HepG2 (cell line): ENCODE data around the gene KLHL21. TPM values are rescaled to one million over a fixed set of nuclear protein-coding genes. Genes with fewer than 3 reads are reported as not detected.

Experiments used
- CREB3 ChIP-seq: sonication (generic); formaldehyde crosslinking; IDR thresholded peaks from 2 replicates; pipeline ENCODE4 v1.5.0; 2020; ENCODE audit warnings: missing genetic modification reagents
- HNRNPUL1 ChIP-seq: fragments of 200-400 bp; formaldehyde crosslinking; IDR thresholded peaks from 2 replicates; pipeline ENCODE4 v1.6.1; 2017; ENCODE audit warnings: low read depth, mild to moderate bottlenecking, low read length, moderate library complexity
- IKZF4 ChIP-seq: sonication (generic); formaldehyde crosslinking; IDR thresholded peaks from 2 replicates; pipeline ENCODE4 v1.5.1; 2020; ENCODE audit warnings: borderline replicate concordance, mild to moderate bottlenecking, low read depth, missing genetic modification reagents; ENCODE audit errors: not compliant biosample characterization
- NFYB ChIP-seq: sonication (generic); formaldehyde crosslinking; IDR thresholded peaks from 2 replicates; pipeline ENCODE4 v1.4.0; 2020; ENCODE audit warnings: missing genetic modification reagents
- NR2F1 ChIP-seq, 2 experiments: fragments of 450-650 bp in 1 of 2; formaldehyde crosslinking in 1 of 2; IDR thresholded peaks; 2 replicates each; pipeline versions ENCODE4 v1.5.0 to v1.6.1; 2016 to 2020; ENCODE audit warnings: mild to moderate bottlenecking in 1 of 2, missing compliant biosample characterization in 1 of 2, missing genetic modification reagents in 1 of 2, moderate library complexity in 1 of 2
- ONECUT2 ChIP-seq: sonication (generic); formaldehyde crosslinking; IDR thresholded peaks from 2 replicates; pipeline ENCODE4 v1.4.0; 2020; ENCODE audit warnings: missing genetic modification reagents
- SMARCE1 ChIP-seq: fragments of 450-650 bp; IDR thresholded peaks from 2 replicates; pipeline ENCODE4 v1.6.1; 2017; ENCODE audit warnings: borderline replicate concordance
- ZBTB39 ChIP-seq: sonication (generic); formaldehyde crosslinking; IDR thresholded peaks from 2 replicates; pipeline ENCODE4 v1.5.0; 2020; ENCODE audit warnings: missing genetic modification reagents
- ZNF292 ChIP-seq: sonication (generic); formaldehyde crosslinking; IDR thresholded peaks from 2 replicates; pipeline ENCODE4 v1.8.1; 2022; ENCODE audit warnings: mild to moderate bottlenecking, low read depth, missing genetic modification reagents, borderline replicate concordance
- ZNF343 ChIP-seq: sonication (generic); formaldehyde crosslinking; IDR thresholded peaks from 2 replicates; pipeline ENCODE4 v1.4.0; 2020; ENCODE audit warnings: mild to moderate bottlenecking, missing genetic modification reagents
- ZNF557 ChIP-seq: sonication (generic); formaldehyde crosslinking; IDR thresholded peaks from 2 replicates; pipeline ENCODE4 v1.4.0; 2020; ENCODE audit warnings: missing genetic modification reagents
- ZSCAN20 ChIP-seq: sonication (generic); formaldehyde crosslinking; IDR thresholded peaks from 2 replicates; pipeline ENCODE4 v1.4.0; 2020; ENCODE audit warnings: missing genetic modification reagents, mild to moderate bottlenecking, borderline replicate concordance
- polyA plus RNA-seq, 8 experiments: library from polyadenylated mRNA; depleted of rRNA in 3 of 8; stranded (reverse) in 7 of 8; unstranded in 1 of 8; fragments of >200 nt; fragmentation: Illumina TruSeq in 4 of 8; extraction: Trizol in 4 of 8; gene quantifications; 2 replicates each; pipeline versions ENCODE4 v1.2.1 to v1.2.3, GENCODE V29; 2011 to 2016; ENCODE audit warnings: low read depth in 4 of 8, missing spikeins in 1 of 8, mixed read lengths in 1 of 8; ENCODE audit not compliant: insufficient read depth in 1 of 8
- total RNA-seq, 5 experiments: library from RNA; depleted of rRNA; stranded (reverse); fragments of >200 nt; fragmentation: Illumina TruSeq; extraction: Trizol; gene quantifications; 2 replicates each; pipeline ENCODE4 v1.2.3, GENCODE V29; 2016; ENCODE audit warnings: low read depth in 1 of 5
- TF ChIP-seq, protein P1 (sequence below): sonication (generic); formaldehyde crosslinking; IDR thresholded peaks from 2 replicates; pipeline ENCODE4 v1.4.0; 2020; ENCODE audit warnings: missing genetic modification reagents, mild to moderate bottlenecking, borderline replicate concordance
- TF ChIP-seq, protein P2 (sequence below): sonication (generic); formaldehyde crosslinking; IDR thresholded peaks from 2 replicates; pipeline ENCODE4 v1.9.0; 2021; ENCODE audit warnings: missing genetic modification reagents, mild to moderate bottlenecking, borderline replicate concordance
- TF ChIP-seq, protein P3 (sequence below): IDR thresholded peaks from 2 replicates; pipeline ENCODE4 v1.6.1; 2016; ENCODE audit warnings: mild to moderate bottlenecking
- TF ChIP-seq, protein P4 (sequence below): sonication (generic); formaldehyde crosslinking; IDR thresholded peaks from 2 replicates; pipeline ENCODE4 v1.4.0; 2020; ENCODE audit warnings: missing genetic modification reagents

Gene KLHL21
- total and polyA plus RNA-seq, 2 of the 13 experiments (the other 11 are each of a cell fraction or from before 2014, with no cell fraction given): 14.8 to 25.0 TPM

DNA sequence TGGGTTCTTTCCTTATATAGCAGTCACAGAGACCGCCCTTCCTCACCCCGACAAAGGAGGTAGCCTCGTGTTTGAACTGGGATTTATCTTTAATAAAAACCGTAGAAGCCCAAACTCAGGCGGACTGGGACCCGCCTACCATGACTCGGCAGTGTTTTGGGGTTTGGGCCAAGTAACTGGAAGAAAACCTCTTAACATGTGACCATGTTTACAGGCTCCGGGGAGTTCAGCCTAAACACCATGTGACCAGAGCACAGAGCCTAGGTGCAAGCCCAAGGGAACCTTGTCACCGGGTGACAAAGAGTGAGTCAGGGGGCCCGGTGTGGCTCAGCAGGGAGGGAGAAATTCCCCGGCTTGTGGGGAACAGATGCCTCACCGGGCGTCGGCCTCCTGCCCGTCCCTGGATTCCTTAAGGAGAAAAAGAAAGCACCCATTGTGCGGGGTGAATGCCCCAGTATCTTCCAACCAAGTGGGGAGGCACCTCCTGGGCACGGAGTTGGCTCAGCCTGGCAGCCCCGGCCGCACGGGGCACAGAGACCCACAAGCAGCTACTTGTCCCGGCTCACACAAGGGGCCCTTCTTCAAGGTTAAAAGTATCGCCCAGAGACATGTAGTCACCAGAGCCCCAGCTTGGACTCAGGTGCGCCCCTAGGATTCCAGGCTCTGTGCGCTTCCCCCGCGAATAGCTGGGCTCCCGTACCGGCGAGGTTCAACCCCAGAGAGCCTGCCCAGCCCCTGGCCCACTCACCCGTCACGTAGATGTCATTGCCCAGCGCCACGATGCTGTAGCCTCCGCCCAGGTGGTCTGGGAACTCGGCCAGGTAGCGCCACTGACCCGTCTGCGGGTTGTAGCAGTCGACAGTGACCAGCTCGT lies 1.4 kb downstream of the KLHL21 start (continued):
- TF ChIP-seq, protein P1, sequence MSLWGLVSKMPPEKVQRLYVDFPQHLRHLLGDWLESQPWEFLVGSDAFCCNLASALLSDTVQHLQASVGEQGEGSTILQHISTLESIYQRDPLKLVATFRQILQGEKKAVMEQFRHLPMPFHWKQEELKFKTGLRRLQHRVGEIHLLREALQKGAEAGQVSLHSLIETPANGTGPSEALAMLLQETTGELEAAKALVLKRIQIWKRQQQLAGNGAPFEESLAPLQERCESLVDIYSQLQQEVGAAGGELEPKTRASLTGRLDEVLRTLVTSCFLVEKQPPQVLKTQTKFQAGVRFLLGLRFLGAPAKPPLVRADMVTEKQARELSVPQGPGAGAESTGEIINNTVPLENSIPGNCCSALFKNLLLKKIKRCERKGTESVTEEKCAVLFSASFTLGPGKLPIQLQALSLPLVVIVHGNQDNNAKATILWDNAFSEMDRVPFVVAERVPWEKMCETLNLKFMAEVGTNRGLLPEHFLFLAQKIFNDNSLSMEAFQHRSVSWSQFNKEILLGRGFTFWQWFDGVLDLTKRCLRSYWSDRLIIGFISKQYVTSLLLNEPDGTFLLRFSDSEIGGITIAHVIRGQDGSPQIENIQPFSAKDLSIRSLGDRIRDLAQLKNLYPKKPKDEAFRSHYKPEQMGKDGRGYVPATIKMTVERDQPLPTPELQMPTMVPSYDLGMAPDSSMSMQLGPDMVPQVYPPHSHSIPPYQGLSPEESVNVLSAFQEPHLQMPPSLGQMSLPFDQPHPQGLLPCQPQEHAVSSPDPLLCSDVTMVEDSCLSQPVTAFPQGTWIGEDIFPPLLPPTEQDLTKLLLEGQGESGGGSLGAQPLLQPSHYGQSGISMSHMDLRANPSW (CRISPR knock-in tag): no peak
- TF ChIP-seq ZNF557 (CRISPR knock-in tag) (no peak), NR2F1 (CRISPR knock-in tag; IDR thresholded peaks at IDR 0.05) (no peak), ZNF292 (no peak), ZSCAN20 (CRISPR knock-in tag) (no peak), ZBTB39 (CRISPR knock-in tag) (no peak), IKZF4 (no peak), CREB3 (CRISPR knock-in tag) (no peak), ONECUT2 (CRISPR knock-in tag) (no peak), HNRNPUL1 (no peak), ZNF343 (CRISPR knock-in tag) (no peak; the same call in 1 of the 2 replicates), SMARCE1 (no peak), NFYB (no peak)
- TF ChIP-seq, protein P2, sequence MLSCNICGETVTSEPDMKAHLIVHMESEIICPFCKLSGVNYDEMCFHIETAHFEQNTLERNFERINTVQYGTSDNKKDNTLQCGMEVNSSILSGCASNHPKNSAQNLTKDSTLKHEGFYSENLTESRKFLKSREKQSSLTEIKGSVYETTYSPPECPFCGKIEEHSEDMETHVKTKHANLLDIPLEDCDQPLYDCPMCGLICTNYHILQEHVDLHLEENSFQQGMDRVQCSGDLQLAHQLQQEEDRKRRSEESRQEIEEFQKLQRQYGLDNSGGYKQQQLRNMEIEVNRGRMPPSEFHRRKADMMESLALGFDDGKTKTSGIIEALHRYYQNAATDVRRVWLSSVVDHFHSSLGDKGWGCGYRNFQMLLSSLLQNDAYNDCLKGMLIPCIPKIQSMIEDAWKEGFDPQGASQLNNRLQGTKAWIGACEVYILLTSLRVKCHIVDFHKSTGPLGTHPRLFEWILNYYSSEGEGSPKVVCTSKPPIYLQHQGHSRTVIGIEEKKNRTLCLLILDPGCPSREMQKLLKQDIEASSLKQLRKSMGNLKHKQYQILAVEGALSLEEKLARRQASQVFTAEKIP (CRISPR knock-in tag): no peak
- TF ChIP-seq, protein P3, sequence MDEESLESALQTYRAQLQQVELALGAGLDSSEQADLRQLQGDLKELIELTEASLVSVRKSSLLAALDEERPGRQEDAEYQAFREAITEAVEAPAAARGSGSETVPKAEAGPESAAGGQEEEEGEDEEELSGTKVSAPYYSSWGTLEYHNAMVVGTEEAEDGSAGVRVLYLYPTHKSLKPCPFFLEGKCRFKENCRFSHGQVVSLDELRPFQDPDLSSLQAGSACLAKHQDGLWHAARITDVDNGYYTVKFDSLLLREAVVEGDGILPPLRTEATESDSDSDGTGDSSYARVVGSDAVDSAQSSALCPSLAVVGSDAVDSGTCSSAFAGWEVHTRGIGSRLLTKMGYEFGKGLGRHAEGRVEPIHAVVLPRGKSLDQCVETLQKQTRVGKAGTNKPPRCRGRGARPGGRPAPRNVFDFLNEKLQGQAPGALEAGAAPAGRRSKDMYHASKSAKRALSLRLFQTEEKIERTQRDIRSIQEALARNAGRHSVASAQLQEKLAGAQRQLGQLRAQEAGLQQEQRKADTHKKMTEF (CRISPR knock-in tag): no peak
- TF ChIP-seq, protein P4, sequence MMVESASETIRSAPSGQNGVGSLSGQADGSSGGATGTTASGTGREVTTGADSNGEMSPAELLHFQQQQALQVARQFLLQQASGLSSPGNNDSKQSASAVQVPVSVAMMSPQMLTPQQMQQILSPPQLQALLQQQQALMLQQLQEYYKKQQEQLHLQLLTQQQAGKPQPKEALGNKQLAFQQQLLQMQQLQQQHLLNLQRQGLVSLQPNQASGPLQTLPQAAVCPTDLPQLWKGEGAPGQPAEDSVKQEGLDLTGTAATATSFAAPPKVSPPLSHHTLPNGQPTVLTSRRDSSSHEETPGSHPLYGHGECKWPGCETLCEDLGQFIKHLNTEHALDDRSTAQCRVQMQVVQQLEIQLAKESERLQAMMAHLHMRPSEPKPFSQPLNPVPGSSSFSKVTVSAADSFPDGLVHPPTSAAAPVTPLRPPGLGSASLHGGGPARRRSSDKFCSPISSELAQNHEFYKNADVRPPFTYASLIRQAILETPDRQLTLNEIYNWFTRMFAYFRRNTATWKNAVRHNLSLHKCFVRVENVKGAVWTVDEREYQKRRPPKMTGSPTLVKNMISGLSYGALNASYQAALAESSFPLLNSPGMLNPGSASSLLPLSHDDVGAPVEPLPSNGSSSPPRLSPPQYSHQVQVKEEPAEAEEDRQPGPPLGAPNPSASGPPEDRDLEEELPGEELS (CRISPR knock-in tag): 0 out of 2 replicates have a peak, but pooled peaks have one; percentile 36
